A549 (cell line): ENCODE measurements around the gene ENTR1. TPM values are rescaled to one million over a fixed set of nuclear protein-coding genes. Genes with fewer than 3 reads are reported as not detected.

Experiments used
- ATAC-seq, 2 experiments: fragments of 200-7000 bp in 1 of 2; fragments of >200 bp in 1 of 2; cut with Nextera tagmentation in 1 of 2; cut with Tn5 transposase in 1 of 2; 3 replicates each; pipeline versions ENCODE4 v1.8.0 to v1.9.1; 2018 to 2020; ENCODE audit warnings: mild to moderate bottlenecking in 1 of 2, moderate library complexity in 1 of 2
- CTCF ChIA-PET: fragments of 300-600 bp; sonication (Branson Sonifier 250); formaldehyde crosslinking; extraction: SDS; loops from one replicate; lab custom pipeline; 2021; ENCODE audit warnings: antibody characterized with exemption, inconsistent platforms; lab: Yijun Ruan, JAX
- POLR2A ChIA-PET: fragments of 350-600 bp; formaldehyde crosslinking; extraction: SDS; loops from one replicate; lab custom pipeline; 2021; ENCODE audit warnings: antibody characterized with exemption, inconsistent platforms; lab: Yijun Ruan, JAX
- DNase-seq, 2 experiments: peaks; one replicate each; pipeline versions ENCODE4 v3.0.0 to v3.0.0-alpha.2; 2011 to 2016; ENCODE audit warnings: low read depth in 1 of 2, low spot score in 1 of 2
- FAIRE-seq: peaks from 2 replicates; lab custom pipeline; 2011; peaks lifted over from hg19 to GRCh38; lab: Jason Lieb, UNC
- H3K27ac ChIP-seq, 2 experiments: fragments of >200 bp; sonication (Bioruptor Twin); formaldehyde crosslinking; 3 replicates each; pipeline ENCODE4 v1.5.1; 2016 to 2017
- H3K4me1 ChIP-seq: fragments of >200 bp; sonication (Bioruptor Twin); formaldehyde crosslinking; 3 replicates; pipeline ENCODE4 v1.6.1; 2016
- H3K4me2 ChIP-seq: fragments of >200 bp; sonication (Bioruptor Twin); formaldehyde crosslinking; 3 replicates; pipeline ENCODE4 v1.6.1; 2016
- H3K4me3 ChIP-seq: fragments of >200 bp; sonication (Bioruptor Twin); formaldehyde crosslinking; 3 replicates; pipeline ENCODE4 v1.5.1; 2016
- H3K9me3 ChIP-seq: fragments of >200 bp; sonication (Bioruptor Twin); formaldehyde crosslinking; 3 replicates; pipeline ENCODE4 v1.6.1; 2016
- BHLHE40 ChIP-seq: IDR thresholded peaks from 2 replicates; pipeline ENCODE4 v1.6.1; 2012; ENCODE audit warnings: low read depth, low read length, inconsistent platforms
- CBX8 ChIP-seq: fragments of 200-600 bp; sonication (generic); IDR thresholded peaks from 2 replicates; pipeline ENCODE4 v1.6.1; 2016
- CHD4 ChIP-seq: fragments of 200-600 bp; sonication (generic); IDR thresholded peaks from 2 replicates; pipeline ENCODE4 v1.6.1; 2016; ENCODE audit warnings: antibody characterized with exemption, mild to moderate bottlenecking, borderline replicate concordance
- EHF ChIP-seq: fragments of 250-450 bp; sonication (Bioruptor Pico); IDR thresholded peaks from 2 replicates; pipeline ENCODE4 v1.5.0; 2020; ENCODE audit warnings: mild to moderate bottlenecking
- EHMT2 ChIP-seq: fragments of 200-600 bp; sonication (generic); IDR thresholded peaks from 2 replicates; pipeline ENCODE4 v1.6.1; 2016; ENCODE audit warnings: antibody characterized with exemption, low read depth, mild to moderate bottlenecking, moderate library complexity
- EP300 ChIP-seq, 2 experiments: fragments of >200 bp; sonication (Bioruptor Twin); formaldehyde crosslinking; IDR thresholded peaks; 2 replicates in 1 of 2; 3 replicates in 1 of 2; pipeline ENCODE4 v1.6.1; 2016 to 2017
- HEYL ChIP-seq: fragments of 250-450 bp; sonication (Bioruptor Pico); IDR thresholded peaks from 2 replicates; pipeline ENCODE4 v1.8.0; 2021; ENCODE audit warnings: mild to moderate bottlenecking, moderate library complexity
- HOXA7 ChIP-seq: fragments of 250-450 bp; sonication (Bioruptor Pico); IDR thresholded peaks from 2 replicates; pipeline ENCODE4 v1.5.0; 2020; ENCODE audit warnings: mild to moderate bottlenecking, moderate library complexity
- KDM1A ChIP-seq: fragments of 200-600 bp; sonication (generic); IDR thresholded peaks from 2 replicates; pipeline ENCODE4 v1.6.1; 2016; ENCODE audit warnings: low read depth, mild to moderate bottlenecking
- KDM5A ChIP-seq: fragments of 200-600 bp; sonication (generic); IDR thresholded peaks from 2 replicates; pipeline ENCODE4 v1.6.1; 2016; ENCODE audit warnings: antibody characterized with exemption, mild to moderate bottlenecking
- MYC ChIP-seq: IDR thresholded peaks from 2 replicates; pipeline ENCODE4 v1.6.1; 2012; ENCODE audit warnings: mild to moderate bottlenecking, inconsistent platforms, low read length, improper control_type of control experiment, borderline replicate concordance
- PHF8 ChIP-seq: fragments of 200-600 bp; sonication (generic); IDR thresholded peaks from 2 replicates; pipeline ENCODE4 v1.6.1; 2016; ENCODE audit warnings: low read depth, mild to moderate bottlenecking, antibody characterized with exemption, moderate library complexity, borderline replicate concordance
- POLR2A ChIP-seq: IDR thresholded peaks from 2 replicates; pipeline ENCODE4 v1.6.1; 2012; ENCODE audit warnings: mild to moderate bottlenecking, low read length
- POLR2AphosphoS2 ChIP-seq: conservative IDR thresholded peaks from 2 replicates; pipeline ENCODE4 v1.6.1; 2012; ENCODE audit warnings: low read length, improper control_type of control experiment, inconsistent platforms
- RARB ChIP-seq: fragments of 250-450 bp; sonication (Bioruptor Pico); IDR thresholded peaks from 2 replicates; pipeline ENCODE4 v1.8.0; 2021; ENCODE audit warnings: mild to moderate bottlenecking, moderate library complexity
- SMC3 ChIP-seq: fragments of >200 bp; sonication (Bioruptor Twin); formaldehyde crosslinking; IDR thresholded peaks from 3 replicates; pipeline ENCODE4 v1.6.1; 2018; ENCODE audit warnings: inconsistent platforms
- ZC3H11A ChIP-seq: fragments of 450-650 bp; IDR thresholded peaks from 2 replicates; pipeline ENCODE4 v1.6.1; 2014; ENCODE audit warnings: antibody characterized with exemption, mild to moderate bottlenecking
- ZNF302 ChIP-seq: fragments of 250-450 bp; sonication (Bioruptor Pico); IDR thresholded peaks from 2 replicates; pipeline ENCODE4 v1.9.0; 2021; ENCODE audit warnings: inconsistent platforms, mild to moderate bottlenecking, moderate library complexity
- ZSCAN20 ChIP-seq: fragments of 250-450 bp; sonication (Bioruptor Pico); IDR thresholded peaks from 2 replicates; pipeline ENCODE4 v1.8.0; 2022; ENCODE audit warnings: mild to moderate bottlenecking, moderate library complexity
- WGBS: methylation state at CpG from one replicate; pipeline ENCODE4 v1.1.6; 2017; ENCODE audit errors: missing lambda C conversion rate; 5-methylcytosine and 5-hydroxymethylcytosine counted together
- polyA plus RNA-seq, 4 experiments: library from polyadenylated mRNA; depleted of rRNA in 3 of 4; stranded (reverse); fragments of >200 nt; fragmentation: RNase III in 1 of 4; extraction: RNeasy Plus Mini Kit Qiagen cat#74134 plus additional on column Dnase treatment in 1 of 4; gene quantifications; 2 replicates in 3 of 4; 3 replicates in 1 of 4; pipeline ENCODE4 v1.2.3, GENCODE V29; 2011 to 2017
- TF ChIP-seq, protein P1 (sequence below): fragments of 450-650 bp; IDR thresholded peaks from 2 replicates; pipeline ENCODE4 v1.6.1; 2014; ENCODE audit warnings: antibody characterized with exemption
- TF ChIP-seq, protein P2 (sequence below): fragments of 250-450 bp; sonication (Bioruptor Pico); IDR thresholded peaks from 2 replicates; pipeline ENCODE4 v1.5.0; 2021; ENCODE audit warnings: mild to moderate bottlenecking, moderate library complexity, borderline replicate concordance

The ENTR1 gene
- polyA plus RNA-seq, 2 of the 4 experiments (the other 2 are of a cell fraction) = 63.8 to 75.8 TPM

DNA sequence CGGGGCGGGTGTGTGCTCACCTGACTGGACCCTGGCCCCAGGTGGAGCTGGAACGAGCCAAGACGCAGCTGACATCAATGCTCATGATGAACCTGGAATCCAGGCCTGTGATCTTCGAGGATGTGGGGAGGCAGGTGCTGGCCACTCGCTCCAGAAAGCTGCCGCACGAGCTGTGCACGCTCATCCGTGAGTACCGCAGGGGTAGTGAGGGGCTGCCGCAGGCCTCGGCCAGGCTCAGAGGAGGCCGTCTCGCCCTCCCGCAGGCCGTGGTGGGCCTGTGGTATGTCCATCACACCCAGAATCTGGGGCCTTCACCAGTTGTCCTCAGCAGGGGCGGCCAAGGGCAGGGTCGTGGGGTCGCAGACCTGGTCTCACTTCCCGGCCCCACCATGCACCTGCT lies 11.4 kb upstream of the ENTR1 start:
- Histone ChIP-seq H3K4me1 (no peaks in the 10 kb centered on the region), H3K4me2 (no peak overlapping the region), H3K9me3 (no peaks in the 10 kb centered on the region), H3K27ac (no peak overlapping the region), H3K4me3 (no peak overlapping the region)
- TF ChIP-seq HEYL (CRISPR knock-in tag) (no peak), SMC3 (no peak), HOXA7 (CRISPR knock-in tag) (no peak), CHD4 (no peak), PHF8 (no peak), EP300 (IDR thresholded peaks at IDR 0.05) (no peak), POLR2AphosphoS2 (no peak), ZSCAN20 (CRISPR knock-in tag) (no peak), RARB (CRISPR knock-in tag) (no peak)
- TF ChIP-seq, protein P1, sequence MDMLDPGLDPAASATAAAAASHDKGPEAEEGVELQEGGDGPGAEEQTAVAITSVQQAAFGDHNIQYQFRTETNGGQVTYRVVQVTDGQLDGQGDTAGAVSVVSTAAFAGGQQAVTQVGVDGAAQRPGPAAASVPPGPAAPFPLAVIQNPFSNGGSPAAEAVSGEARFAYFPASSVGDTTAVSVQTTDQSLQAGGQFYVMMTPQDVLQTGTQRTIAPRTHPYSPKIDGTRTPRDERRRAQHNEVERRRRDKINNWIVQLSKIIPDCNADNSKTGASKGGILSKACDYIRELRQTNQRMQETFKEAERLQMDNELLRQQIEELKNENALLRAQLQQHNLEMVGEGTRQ = no peak
- ChIA-PET POLR2A (no interaction called here), CTCF (interaction anchor here (1.1 kb wide), 1 partner anchor 21 kb away, joined by 4 read pairs; no protein-coding TSS in a partner anchor)
- DNase-seq (no peak), FAIRE-seq (no peak), ATAC-seq (no peak)
- 97% methylated on average over 15 of the region's 21 CpGs for WGBS

DNA sequence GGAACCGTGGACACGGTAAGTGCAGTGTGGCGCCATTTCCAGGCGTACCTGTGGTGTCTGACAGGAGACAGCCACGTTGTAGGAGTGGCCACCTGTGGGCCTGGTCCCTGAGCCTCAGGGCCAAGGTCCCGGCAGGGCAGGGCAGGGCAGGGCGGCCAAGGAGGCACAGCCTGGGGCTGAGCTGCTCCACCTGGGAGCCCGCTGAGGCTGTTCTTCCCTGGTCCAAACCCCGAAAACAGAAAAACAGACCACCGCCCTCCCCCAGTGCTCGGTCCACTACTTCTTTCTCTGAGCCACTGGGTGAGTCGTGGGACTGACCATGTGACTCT lies 8.6 kb upstream of the ENTR1 start:
- Histone ChIP-seq H3K4me3 (no peak overlapping the region), H3K4me1 (no peaks in the 10 kb centered on the region), H3K9me3 (no peaks in the 10 kb centered on the region), H3K4me2 (no peak overlapping the region), H3K27ac (no peak overlapping the region)
- WGBS = 99% methylated on average over 9 of the region's 12 CpGs
- DNase-seq (no peak), FAIRE-seq (no peak), ATAC-seq (no peak)
- POLR2A ChIA-PET = no interaction called here
- CTCF ChIA-PET = interaction anchor here (0.8 to 1.6 kb wide), 3 partner anchors 17 to 79 kb away, joined by 3 to 7 read pairs (median 5); no protein-coding TSS in a partner anchor
- no peak for TF ChIP-seq POLR2AphosphoS2
- TF ChIP-seq, protein P2, sequence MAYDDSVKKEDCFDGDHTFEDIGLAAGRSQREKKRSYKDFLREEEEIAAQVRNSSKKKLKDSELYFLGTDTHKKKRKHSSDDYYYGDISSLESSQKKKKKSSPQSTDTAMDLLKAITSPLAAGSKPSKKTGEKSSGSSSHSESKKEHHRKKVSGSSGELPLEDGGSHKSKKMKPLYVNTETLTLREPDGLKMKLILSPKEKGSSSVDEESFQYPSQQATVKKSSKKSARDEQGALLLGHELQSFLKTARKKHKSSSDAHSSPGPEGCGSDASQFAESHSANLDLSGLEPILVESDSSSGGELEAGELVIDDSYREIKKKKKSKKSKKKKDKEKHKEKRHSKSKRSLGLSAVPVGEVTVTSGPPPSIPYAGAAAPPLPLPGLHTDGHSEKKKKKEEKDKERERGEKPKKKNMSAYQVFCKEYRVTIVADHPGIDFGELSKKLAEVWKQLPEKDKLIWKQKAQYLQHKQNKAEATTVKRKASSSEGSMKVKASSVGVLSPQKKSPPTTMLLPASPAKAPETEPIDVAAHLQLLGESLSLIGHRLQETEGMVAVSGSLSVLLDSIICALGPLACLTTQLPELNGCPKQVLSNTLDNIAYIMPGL (CRISPR knock-in tag) = no peak
- TF ChIP-seq ZNF302 = no peak
- no peak for TF ChIP-seq ZC3H11A
- TF ChIP-seq EHMT2 = no peak
- no peak for TF ChIP-seq CHD4
- no peak for TF ChIP-seq CBX8
- no peak for TF ChIP-seq POLR2A
- no peak for TF ChIP-seq SMC3
- TF ChIP-seq, protein P1 = no peak
- no peak for TF ChIP-seq KDM1A
- TF ChIP-seq MYC = no peak
- no peak for TF ChIP-seq BHLHE40
- no peak for TF ChIP-seq EHF (CRISPR knock-in tag)
- TF ChIP-seq KDM5A = no peak
